Measurements from ENCODE around the gene PELO. TPM values are rescaled to one million over a fixed set of nuclear protein-coding genes. Genes with fewer than 3 reads are reported as not detected.
"Not testable (repeated sequence)": the region's sequence is repeated elsewhere in the genome, so short reads cannot be mapped to it uniquely, and the experiment has no call there.

Gene PELO
- total RNA-seq, 1 donor from 2014 or later: 22.5 TPM

- ATAC-seq (no peak), DNase-seq (no peak)
- intact Hi-C loops (cut with micrococcal nuclease): no loop called here
Observed at GRCh38 chr5:52814352-52815148, 26.8 kb downstream of the PELO start.

GRCh38 chr5:52817818-52818217, 30.1 kb downstream of the PELO start:
- ATAC-seq (no peak), DNase-seq (no peak)
- intact Hi-C loops (cut with micrococcal nuclease): no loop called here

- intact Hi-C loops (cut with micrococcal nuclease): no loop called here
- DNase-seq (no peak), ATAC-seq (no peak)
Observed at GRCh38 chr5:52818360-52818759, 30.6 kb downstream of the PELO start.

- ATAC-seq; DNase-seq; intact Hi-C loops (cut with micrococcal nuclease): not testable (repeated sequence)
Observed at GRCh38 chr5:52818807-52819206, 31.1 kb downstream of the PELO start.

GRCh38 chr5:52821901-52822300, 34.2 kb downstream of the PELO start:
- intact Hi-C loops (cut with micrococcal nuclease): no loop called here
- DNase-seq (no peak), ATAC-seq (no peak)

GRCh38 chr5:52822437-52822836, 34.7 kb downstream of the PELO start:
- DNase-seq (peak; percentile 87), ATAC-seq (peak; percentile 99)
- intact Hi-C loops (cut with micrococcal nuclease): no loop called here

- ATAC-seq (no peak), DNase-seq (no peak)
- intact Hi-C loops (cut with micrococcal nuclease): no loop called here
Observed at GRCh38 chr5:52824827-52825226, 37.1 kb downstream of the PELO start.

GRCh38 chr5:52825826-52826225, 38.1 kb downstream of the PELO start:
- no peak for ATAC-seq
- DNase-seq: no peak
- intact Hi-C loops (cut with micrococcal nuclease): no loop called here

- intact Hi-C loops (cut with micrococcal nuclease): no loop called here
- ATAC-seq (no peak), DNase-seq (no peak)
Observed at GRCh38 chr5:52827815-52828214, 40.1 kb downstream of the PELO start.

GRCh38 chr5:52829664-52830063, 41.9 kb downstream of the PELO start:
- no peak for ATAC-seq
- intact Hi-C loops (cut with micrococcal nuclease): no loop called here
- DNase-seq: no peak

- intact Hi-C loops (cut with micrococcal nuclease): no loop called here
- no peak for ATAC-seq
- DNase-seq: no peak
Observed at GRCh38 chr5:52830650-52831049, 42.9 kb downstream of the PELO start.

GRCh38 chr5:52831786-52832511, 44.2 kb downstream of the PELO start:
- ATAC-seq (no peak), DNase-seq (no peak)
- intact Hi-C loops (cut with micrococcal nuclease): no loop called here

GRCh38 chr5:52834320-52834719, 46.6 kb downstream of the PELO start:
- no peak for DNase-seq
- no peak for ATAC-seq
- intact Hi-C loops (cut with micrococcal nuclease): no loop called here

GRCh38 chr5:52837068-52837467, 49.4 kb downstream of the PELO start:
- intact Hi-C loops (cut with micrococcal nuclease): no loop called here
- DNase-seq (no peak), ATAC-seq (peak; percentile 32)

Other genes starting within 250 kb of the PELO start
- gene ITGA1, start within 50 bp of the PELO start, total RNA-seq: 29.2 TPM
- gene ITGA2, start 201.4 kb downstream of the PELO start, total RNA-seq: 0.69 TPM

Measured in left ventricle myocardium superior (tissue), 1 donor.